Measurements from ENCODE around the gene MFAP4.

Gene MFAP4

DNA sequence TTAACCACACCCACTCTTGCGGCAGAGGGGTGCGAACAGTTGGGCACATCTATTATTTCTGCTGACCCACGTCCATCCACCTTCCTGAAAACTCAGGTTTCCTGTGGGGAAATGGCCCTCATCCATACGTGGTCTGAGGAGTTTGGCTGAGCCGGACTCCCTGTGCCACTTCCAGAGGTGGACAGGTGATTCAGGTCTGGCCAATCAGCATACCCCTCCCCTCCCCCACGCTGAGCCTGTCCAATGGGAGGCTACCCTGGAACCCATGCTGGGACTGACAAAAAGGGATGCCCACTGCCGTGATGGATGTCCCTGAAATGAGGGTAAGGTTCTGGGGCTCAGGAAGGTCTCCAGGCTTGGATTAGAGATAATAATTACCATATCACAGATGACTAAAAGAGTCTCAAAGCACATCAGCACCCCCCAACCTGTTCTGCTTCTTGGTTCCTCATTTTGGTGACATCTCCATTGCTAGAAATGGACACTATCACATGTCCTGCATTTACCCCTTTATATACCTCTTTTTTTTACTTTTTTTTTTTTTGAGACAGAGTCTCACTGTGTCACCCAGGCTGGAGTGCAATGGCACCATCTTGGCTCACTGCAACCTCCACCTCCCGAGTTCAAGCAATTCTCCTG lies 14.0 kb downstream of the MFAP4 start:
- DNase-seq (ENCODE audit: low spot score), result no peak
- TF ChIP-seq, protein P1, sequence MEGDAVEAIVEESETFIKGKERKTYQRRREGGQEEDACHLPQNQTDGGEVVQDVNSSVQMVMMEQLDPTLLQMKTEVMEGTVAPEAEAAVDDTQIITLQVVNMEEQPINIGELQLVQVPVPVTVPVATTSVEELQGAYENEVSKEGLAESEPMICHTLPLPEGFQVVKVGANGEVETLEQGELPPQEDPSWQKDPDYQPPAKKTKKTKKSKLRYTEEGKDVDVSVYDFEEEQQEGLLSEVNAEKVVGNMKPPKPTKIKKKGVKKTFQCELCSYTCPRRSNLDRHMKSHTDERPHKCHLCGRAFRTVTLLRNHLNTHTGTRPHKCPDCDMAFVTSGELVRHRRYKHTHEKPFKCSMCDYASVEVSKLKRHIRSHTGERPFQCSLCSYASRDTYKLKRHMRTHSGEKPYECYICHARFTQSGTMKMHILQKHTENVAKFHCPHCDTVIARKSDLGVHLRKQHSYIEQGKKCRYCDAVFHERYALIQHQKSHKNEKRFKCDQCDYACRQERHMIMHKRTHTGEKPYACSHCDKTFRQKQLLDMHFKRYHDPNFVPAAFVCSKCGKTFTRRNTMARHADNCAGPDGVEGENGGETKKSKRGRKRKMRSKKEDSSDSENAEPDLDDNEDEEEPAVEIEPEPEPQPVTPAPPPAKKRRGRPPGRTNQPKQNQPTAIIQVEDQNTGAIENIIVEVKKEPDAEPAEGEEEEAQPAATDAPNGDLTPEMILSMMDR (IDR thresholded peaks at IDR 0.05; ENCODE audit: extremely low read depth, missing control alignments), result no peak

DNA sequence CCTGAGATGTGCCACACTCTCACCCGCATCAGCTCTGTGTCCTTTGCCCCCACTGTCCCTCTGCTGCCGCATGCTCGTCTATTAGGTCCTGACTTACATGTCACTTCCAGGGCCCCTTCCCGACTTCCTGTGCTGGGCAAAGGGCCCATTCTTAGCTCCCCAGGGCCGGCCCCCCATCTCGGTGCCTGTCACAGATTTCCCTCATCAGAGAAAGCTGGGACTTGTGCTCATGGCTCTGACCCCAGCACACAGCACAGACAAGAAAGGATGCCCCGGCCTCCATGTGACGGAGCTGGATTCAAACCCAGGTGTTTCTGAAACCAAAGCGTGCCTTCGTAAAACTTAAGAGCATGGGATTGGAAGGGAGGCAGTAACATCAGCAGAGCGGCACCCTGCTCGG lies 14.6 kb downstream of the MFAP4 start:
- no peak for DNase-seq (ENCODE audit: low spot score)
- TF ChIP-seq, protein P1 (IDR thresholded peaks at IDR 0.05; ENCODE audit: extremely low read depth, missing control alignments), result no peak

DNA sequence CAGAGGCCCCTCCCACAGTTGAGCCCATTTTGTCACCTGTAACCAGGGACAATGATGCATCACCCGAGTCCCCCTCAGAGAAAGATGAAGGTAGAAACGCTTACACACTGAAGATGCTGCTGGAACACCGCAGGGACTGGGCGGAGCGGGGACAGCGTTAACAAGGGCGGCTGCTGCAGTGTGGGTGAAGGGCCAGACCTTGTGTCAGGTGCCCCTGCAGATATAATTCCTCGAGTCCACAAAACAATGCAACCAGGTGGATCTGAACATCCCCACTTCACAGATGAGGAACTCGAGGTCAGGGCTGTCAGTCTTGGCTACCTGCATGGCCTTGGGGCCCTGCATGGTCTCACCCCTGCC lies 15.0 kb downstream of the MFAP4 start:
- no peak for DNase-seq (ENCODE audit: low spot score)
- TF ChIP-seq, protein P1 (IDR thresholded peaks at IDR 0.05; ENCODE audit: extremely low read depth, missing control alignments), result no peak

DNA sequence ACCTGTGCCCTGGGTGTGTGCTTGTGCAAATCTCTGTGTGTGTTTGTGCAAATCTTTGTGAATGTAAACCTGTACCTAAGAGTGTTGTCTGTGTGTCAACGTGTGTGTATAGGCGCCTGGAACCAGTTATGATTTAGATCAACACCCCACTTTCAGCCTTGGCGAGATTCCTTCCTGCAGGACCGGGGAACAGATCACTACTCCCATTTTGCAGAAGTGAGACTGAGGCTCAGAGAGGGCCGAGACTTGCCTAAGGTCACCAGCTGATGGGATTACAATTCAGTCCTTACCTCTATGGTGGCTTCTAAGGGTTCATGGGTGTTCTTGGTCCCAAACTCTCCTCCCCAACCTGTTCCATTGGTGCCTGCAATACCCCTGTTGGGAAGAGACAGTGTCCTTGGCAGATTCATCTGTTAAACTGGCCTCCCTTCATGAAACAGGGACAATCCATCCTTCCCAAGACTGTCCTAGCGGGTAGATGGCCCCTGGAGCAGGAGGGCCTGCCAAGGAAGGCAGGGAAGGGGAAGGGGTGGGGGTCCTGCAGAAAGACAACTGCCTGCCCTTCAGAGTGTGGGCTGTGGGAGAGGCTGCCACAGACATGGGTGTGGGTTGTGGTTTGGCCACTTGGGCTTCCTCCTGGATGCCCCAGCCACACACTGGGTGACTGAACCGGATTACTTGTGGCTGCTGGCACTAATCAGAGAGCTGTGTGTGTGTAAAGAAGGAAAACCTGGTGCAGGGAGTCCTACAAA lies 15.6 kb downstream of the MFAP4 start:
- DNase-seq (ENCODE audit: low spot score), result no peak
- TF ChIP-seq, protein P1 (IDR thresholded peaks at IDR 0.05; ENCODE audit: extremely low read depth, missing control alignments), result no peak

DNA sequence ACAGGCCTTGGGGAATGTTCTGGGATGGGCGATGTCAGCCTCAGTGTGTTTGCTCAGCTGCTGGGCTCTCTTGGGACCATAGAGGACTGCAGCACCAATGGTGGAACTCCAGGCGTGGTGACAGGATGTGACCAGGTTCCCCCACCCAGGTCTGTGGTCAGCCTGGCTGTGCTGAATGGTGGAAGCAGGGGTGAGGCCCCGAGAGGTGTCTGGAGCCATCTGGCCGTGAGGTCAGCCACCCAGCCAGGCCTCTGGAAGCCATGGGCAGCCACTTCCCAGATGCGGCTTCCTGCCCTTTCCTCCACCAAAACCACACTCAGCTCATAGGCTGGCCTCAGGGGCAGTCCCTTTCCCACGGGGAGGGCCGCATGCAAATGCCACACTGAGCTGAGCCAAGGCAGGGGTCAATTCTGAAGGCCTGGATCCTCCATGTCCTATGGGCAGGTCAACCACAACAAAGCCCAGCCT lies 16.5 kb downstream of the MFAP4 start:
- peak; percentile 65 for DNase-seq (ENCODE audit: low spot score)
- TF ChIP-seq, protein P1 (IDR thresholded peaks at IDR 0.05; ENCODE audit: extremely low read depth, missing control alignments), result no peak

DNA sequence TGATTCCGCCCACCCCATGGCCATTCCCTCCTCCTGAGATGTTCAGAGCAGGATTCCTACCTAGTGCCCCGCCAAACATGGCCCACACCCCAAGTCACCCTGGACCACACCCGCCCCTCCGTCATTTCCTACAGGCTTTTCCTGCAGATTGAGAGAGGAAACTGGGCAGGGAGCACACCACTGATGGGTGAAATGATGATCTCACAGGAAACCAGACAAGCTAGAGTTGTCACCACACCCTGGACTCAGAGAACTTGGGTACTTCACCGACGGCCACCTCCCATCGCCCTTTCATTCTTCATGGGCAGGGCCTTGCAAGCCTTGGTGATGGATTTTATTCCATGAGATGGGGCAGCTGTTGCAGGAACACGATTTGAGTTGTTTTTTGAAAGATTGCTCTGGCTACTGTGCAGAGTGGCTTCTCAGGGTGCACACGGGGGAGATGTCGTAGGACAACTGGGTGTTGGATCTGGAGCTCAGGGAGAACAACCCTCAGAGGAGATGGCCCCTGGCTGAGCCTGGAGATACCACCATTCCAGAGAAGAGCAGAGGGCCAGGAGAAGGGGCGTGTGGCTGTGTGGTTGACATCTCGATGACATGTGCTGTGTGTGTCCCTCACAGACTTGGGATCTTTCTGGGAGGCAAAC lies 17.0 kb downstream of the MFAP4 start:
- TF ChIP-seq, protein P1 (IDR thresholded peaks at IDR 0.05; ENCODE audit: extremely low read depth, missing control alignments), result no peak
- DNase-seq (ENCODE audit: low spot score), result no peak
